Tibial nerve (tissue), 4 donors: Measurements from ENCODE around the gene MEX3D. TPM values are rescaled to one million over a fixed set of nuclear protein-coding genes. Genes with fewer than 3 reads are reported as not detected.

Experiments used
- DNase-seq, 2 donors: peaks; one replicate each; pipeline ENCODE4 v3.0.0-alpha.2; 2019; ENCODE audit warnings: low spot score in 2 of 2
- H3K27ac ChIP-seq, 4 donors: fragments of 200-600 bp; sonication (generic) in 3 of 4; one replicate each; pipeline ENCODE4 v1.5.1; 2017 to 2019; ENCODE audit warnings: mild to moderate bottlenecking in 1 of 4
- H3K27me3 ChIP-seq, 2 donors: fragments of 200-600 bp; sonication (generic) in 1 of 2; one replicate each; pipeline versions ENCODE4 v1.5.1 to v1.6.0; 2017 to 2019
- H3K36me3 ChIP-seq, 3 donors: fragments of 200-600 bp; sonication (generic); one replicate each; pipeline ENCODE4 v1.5.1; 2018 to 2019
- H3K4me1 ChIP-seq, 4 donors: fragments of 200-600 bp; sonication (generic) in 3 of 4; one replicate each; pipeline ENCODE4 v1.5.1; 2017 to 2019
- H3K4me3 ChIP-seq, 4 donors: fragments of 200-600 bp; sonication (generic) in 3 of 4; one replicate each; pipeline ENCODE4 v1.5.1; 2017 to 2019; ENCODE audit warnings: mild to moderate bottlenecking in 1 of 4, moderate library complexity in 1 of 4
- H3K9me3 ChIP-seq, 4 donors: fragments of 200-600 bp; sonication (generic) in 3 of 4; one replicate each; pipeline ENCODE4 v1.5.1; 2017 to 2019
- EP300 ChIP-seq, 2 donors: sonication (generic); formaldehyde crosslinking; IDR thresholded peaks; one replicate each; pipeline ENCODE4 v1.6.1; 2017; ENCODE audit warnings: antibody characterized with exemption in 2 of 2, mild to moderate bottlenecking in 1 of 2
- POLR2A ChIP-seq, 2 donors: fragments of 450-650 bp; IDR thresholded peaks; one replicate each; pipeline ENCODE4 v1.6.1; 2017; ENCODE audit warnings: antibody characterized with exemption in 2 of 2, mild to moderate bottlenecking in 2 of 2, moderate library complexity in 2 of 2
- WGBS, 2 donors: methylation state at CpG; one replicate each; pipeline ENCODE4 v1.1.5; 2018; 5-methylcytosine and 5-hydroxymethylcytosine counted together
- total RNA-seq, 4 donors: library from RNA; depleted of rRNA; stranded (reverse); fragments of >200 nt; gene quantifications; one replicate each; pipeline ENCODE4 v1.1.0, GENCODE V29; 2016
- TF ChIP-seq, protein P1 (sequence below), 5 experiments: fragments of 200-600 bp in 3 of 5; fragments of 450-650 bp in 2 of 5; sonication (generic) in 3 of 5; IDR thresholded peaks; one replicate each; pipeline ENCODE4 v1.5.1; 2016 to 2019; ENCODE audit warnings: antibody characterized with exemption in 5 of 5, mild to moderate bottlenecking in 3 of 5, moderate library complexity in 2 of 5

Gene MEX3D
- total RNA-seq, 4 donors from 2014 or later, result 19.4 to 32.7 (median 27.4) TPM

DNA sequence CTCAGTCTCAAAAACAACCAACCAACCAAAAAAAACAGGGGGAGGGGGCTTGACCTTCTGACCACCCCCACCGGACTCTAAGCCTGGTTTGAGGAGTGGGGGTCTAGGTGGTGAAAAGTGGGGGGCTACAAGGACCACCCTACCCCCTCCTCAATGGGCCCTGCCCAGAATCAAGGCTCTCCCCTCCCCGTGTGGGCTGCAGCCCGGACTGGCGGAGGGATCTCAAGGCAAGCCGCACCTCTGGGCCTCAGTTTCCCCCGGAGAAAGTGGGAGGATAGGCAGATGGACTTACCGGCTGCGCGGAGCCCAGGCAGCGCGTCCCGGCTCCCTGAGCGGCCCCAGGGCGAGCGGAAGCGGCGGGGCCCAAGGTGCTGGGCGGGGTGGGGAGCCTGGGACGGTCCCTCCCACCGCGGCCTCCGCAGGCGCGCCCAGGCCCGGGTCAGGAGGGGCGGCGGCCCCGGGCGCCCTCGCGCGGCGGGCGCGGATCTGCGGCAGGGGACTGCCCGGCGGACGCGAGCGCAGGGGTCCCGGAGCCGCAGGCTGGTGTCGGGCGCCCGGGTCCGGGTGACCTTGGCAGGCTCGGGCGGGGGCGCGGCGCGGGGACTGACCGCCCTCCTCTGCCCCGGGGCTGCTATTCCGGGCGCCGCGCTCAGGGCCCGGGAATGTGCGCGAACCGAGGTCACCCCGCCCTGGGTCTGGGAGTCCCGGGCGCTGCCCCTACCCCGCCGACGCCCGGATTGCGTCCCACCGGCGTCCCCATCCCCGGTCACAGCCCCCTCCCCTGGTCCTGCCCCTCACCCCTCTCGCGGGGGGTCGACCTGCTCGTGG, 55.2 kb downstream of the MEX3D start, which contains the start of gene ADAMTSL5:
Gene ADAMTSL5 (minus strand): TSS at position 349 of the 828 bp plus-strand sequence. CDS start 2,076 bp downstream, outside the sequence.
- no peak for DNase-seq
- 5 to 9% methylated on average over 30 to 31 of the region's 78 CpGs for WGBS, 2 donors
- Histone ChIP-seq H3K36me3 (no peaks in the 10 kb centered on the region), H3K4me3 (peak within 1 kb of the TSS; percentile 19 to 61 (median 43)), H3K27ac (peak within 1 kb of the TSS; percentile 41 to 85 (median 62)), H3K27me3 (peaks cover 0 to 57% of the 10 kb centered on the region in 2 donors), H3K4me1 (peaks cover 0 to 57% (median 12%) of the 10 kb centered on the region in 4 donors), H3K9me3 (peaks cover 0 to 12% (median 0%) of the 10 kb centered on the region in 4 donors)
- TF ChIP-seq POLR2A (IDR thresholded peaks at IDR 0.05), result no peak
- no peak for TF ChIP-seq EP300 (IDR thresholded peaks at IDR 0.05)
- TF ChIP-seq, protein P1, sequence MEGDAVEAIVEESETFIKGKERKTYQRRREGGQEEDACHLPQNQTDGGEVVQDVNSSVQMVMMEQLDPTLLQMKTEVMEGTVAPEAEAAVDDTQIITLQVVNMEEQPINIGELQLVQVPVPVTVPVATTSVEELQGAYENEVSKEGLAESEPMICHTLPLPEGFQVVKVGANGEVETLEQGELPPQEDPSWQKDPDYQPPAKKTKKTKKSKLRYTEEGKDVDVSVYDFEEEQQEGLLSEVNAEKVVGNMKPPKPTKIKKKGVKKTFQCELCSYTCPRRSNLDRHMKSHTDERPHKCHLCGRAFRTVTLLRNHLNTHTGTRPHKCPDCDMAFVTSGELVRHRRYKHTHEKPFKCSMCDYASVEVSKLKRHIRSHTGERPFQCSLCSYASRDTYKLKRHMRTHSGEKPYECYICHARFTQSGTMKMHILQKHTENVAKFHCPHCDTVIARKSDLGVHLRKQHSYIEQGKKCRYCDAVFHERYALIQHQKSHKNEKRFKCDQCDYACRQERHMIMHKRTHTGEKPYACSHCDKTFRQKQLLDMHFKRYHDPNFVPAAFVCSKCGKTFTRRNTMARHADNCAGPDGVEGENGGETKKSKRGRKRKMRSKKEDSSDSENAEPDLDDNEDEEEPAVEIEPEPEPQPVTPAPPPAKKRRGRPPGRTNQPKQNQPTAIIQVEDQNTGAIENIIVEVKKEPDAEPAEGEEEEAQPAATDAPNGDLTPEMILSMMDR (IDR thresholded peaks at IDR 0.05), result peak in 2 of 5 experiments; percentile 22 to 30

DNA sequence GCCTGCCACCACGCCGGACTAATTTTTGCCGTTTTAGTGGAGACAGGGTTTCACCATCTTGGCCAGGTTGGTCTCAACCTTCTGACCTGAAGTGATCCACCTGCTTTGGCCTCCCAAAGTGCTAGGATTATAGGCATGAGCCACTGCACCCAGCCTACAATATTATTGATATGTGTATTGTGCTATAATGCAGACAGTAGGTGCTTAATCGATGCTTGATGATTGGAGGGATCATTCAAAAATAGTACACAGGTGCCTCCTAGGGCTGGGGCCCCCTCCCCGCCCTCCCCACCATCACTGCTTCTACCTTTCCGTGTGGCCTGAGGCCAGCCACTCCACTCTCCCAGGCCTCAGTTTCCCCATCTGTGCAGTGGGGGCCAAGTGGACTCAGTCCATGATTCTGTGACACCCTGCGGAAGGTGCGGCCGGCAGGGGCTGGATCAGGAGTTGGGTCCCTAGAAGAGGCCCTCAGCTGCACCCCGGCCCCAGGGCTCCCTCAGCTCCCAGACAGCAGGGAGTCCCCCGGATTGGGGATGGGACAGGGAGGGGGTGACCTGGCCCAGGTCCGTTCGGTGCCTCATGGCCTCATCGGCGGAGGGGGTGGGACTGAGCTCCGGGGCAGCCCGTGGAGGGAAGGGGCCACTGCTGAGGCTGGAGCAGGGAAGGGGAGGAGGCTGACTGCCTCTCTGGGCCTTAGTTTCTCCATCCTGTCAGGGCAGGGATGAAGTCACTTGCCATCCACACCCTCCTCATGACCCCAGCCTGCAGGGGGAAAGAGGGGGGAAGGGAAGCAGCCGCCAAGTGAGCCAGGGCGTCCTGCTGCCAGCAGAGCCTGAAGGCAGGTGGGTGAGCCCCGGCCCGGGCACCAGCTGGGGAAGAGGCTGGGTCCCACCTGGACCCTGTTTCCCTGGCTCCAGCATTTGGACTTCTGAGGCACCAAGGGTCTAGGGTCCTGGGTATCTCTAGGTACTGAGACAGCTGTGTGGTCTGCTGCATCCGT, 56.5 kb downstream of the MEX3D start:
- H3K27ac ChIP-seq, result peak overlapping the region in 2 of 4 donors; percentile 64 to 71
- H3K36me3 ChIP-seq, result no peaks in the 10 kb centered on the region
- H3K27me3 ChIP-seq, result peaks cover 0 to 63% of the 10 kb centered on the region in 2 donors
- peak overlapping the region in 1 of 4 donors; percentile 61 for H3K4me3 ChIP-seq
- no peak for DNase-seq
- WGBS, 2 donors, result 45 to 50% methylated on average over 18 to 22 of the region's 22 CpGs
- TF ChIP-seq POLR2A (IDR thresholded peaks at IDR 0.05) (no peak), EP300 (IDR thresholded peaks at IDR 0.05) (no peak)
- TF ChIP-seq, protein P1 (IDR thresholded peaks at IDR 0.05), result no peak
- peaks cover 0 to 12% (median 0%) of the 10 kb centered on the region in 4 donors for H3K9me3 ChIP-seq
- H3K4me1 ChIP-seq, result peaks cover 0 to 66% (median 16%) of the 10 kb centered on the region in 4 donors

DNA sequence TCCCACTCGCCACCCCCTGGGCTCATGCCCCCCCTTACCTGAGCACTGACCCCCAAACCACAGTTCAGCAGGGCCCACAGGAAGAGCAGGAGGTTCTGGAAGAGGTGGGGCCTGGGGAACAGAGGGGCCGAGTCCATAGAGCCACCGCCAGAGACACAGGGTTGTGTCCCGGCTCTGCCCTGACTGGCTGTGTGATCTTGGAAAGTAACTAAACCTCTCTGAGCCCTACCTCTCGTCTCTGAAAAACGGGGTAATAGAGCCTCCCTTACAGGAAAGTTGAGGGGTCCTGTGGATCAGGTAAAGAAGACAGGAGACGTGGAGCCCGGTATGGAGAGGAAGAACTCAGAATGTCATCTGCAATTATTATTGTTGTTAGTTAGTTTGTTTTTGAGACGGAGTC, 57.3 kb downstream of the MEX3D start:
- peaks cover 0 to 66% (median 16%) of the 10 kb centered on the region in 4 donors for H3K4me1 ChIP-seq
- 33 to 38% methylated on average over 8 of the region's 9 CpGs for WGBS, 2 donors
- peaks cover 0 to under 1% (median 0%) of the 10 kb centered on the region in 3 donors for H3K36me3 ChIP-seq
- peaks cover 0 to 58% of the 10 kb centered on the region in 2 donors for H3K27me3 ChIP-seq
- TF ChIP-seq POLR2A (IDR thresholded peaks at IDR 0.05) (no peak), EP300 (IDR thresholded peaks at IDR 0.05) (no peak)
- TF ChIP-seq, protein P1 (IDR thresholded peaks at IDR 0.05), result no peak
- peaks cover 0 to 6% (median 0%) of the 10 kb centered on the region in 4 donors for H3K9me3 ChIP-seq
- peak overlapping the region in 2 of 4 donors; percentile 64 to 74 for H3K27ac ChIP-seq
- no peak for DNase-seq
- H3K4me3 ChIP-seq, result peak overlapping the region in 1 of 4 donors; percentile 16

DNA sequence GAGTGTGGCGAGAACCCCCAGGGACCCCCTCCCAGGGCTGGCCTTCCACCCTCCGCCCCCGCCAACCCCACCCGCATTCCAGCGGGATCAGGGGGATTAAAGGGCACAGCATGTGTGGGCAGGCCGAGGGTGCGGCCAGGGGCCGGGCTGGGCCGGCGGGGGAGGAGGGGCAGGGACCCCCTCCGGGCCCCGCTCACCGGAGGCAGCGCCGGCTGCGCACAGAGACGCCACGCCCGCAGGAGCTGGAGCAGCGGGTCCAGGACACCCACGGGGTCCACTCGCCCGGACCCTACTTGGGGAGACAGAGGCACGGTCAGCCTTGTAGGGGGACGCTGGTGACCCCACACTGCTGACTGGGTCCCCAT, 57.7 kb downstream of the MEX3D start:
- H3K4me3 ChIP-seq, result peak overlapping the region in 1 of 4 donors; percentile 16
- H3K27me3 ChIP-seq, result peaks cover 0 to 54% of the 10 kb centered on the region in 2 donors
- H3K36me3 ChIP-seq, result peaks cover 0 to 5% (median 0%) of the 10 kb centered on the region in 3 donors
- peak overlapping the region in 2 of 4 donors; percentile 64 to 74 for H3K27ac ChIP-seq
- 23 to 25% methylated on average over 6 to 14 of the region's 25 CpGs for WGBS, 2 donors
- peaks cover 0 to 66% (median 16%) of the 10 kb centered on the region in 4 donors for H3K4me1 ChIP-seq
- H3K9me3 ChIP-seq, result peaks cover 0 to 6% (median 0%) of the 10 kb centered on the region in 4 donors
- no peak for DNase-seq
- TF ChIP-seq EP300 (IDR thresholded peaks at IDR 0.05) (no peak), POLR2A (IDR thresholded peaks at IDR 0.05) (no peak)
- TF ChIP-seq, protein P1 (IDR thresholded peaks at IDR 0.05), result no peak
